Epithelial cell of proximal tubule (primary cell): Measurements from ENCODE around the gene ZIM2. TPM values are rescaled to one million over a fixed set of nuclear protein-coding genes. Genes with fewer than 3 reads are reported as not detected.

Source experiments
- DNase-seq: peaks from one replicate; pipeline ENCODE4 v3.0.0-alpha.2; 2011; ENCODE audit warnings: low read depth
- H3K4me3 ChIP-seq: 2 replicates; pipeline ENCODE4 v1.5.1; 2011; ENCODE audit warnings: low read depth, mild to moderate bottlenecking, low read length
- CTCF ChIP-seq: conservative IDR thresholded peaks from 2 replicates; pipeline ENCODE4 v1.5.1; 2012; ENCODE audit warnings: low read depth, mild to moderate bottlenecking, low read length
- total RNA-seq: library from RNA; depleted of rRNA; stranded (reverse); fragments of >200 nt; gene quantifications from 2 replicates; pipeline ENCODE4 v1.2.3, GENCODE V29; 2015

Gene ZIM2
- total RNA-seq, 1 donor from 2014 or later, result not detected

DNA sequence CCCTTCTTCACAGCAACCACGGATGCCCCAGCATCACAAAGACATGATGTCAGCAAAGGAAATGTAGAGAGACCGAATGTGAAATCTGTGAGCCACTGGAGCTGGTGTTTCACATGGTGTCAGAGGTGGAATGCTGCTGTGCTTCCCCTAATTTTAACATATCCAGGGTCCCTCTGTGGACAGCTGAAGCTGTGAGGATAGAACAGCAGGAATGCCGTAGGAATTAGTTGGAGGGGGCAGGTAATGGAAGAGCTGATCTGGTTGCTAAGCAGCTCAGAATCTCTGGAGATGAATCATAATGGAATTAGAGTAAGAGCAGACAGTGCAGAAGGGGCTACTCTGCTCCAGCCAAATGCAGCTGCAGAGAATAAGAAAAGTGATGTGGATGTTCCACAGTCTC is 100.0 kb downstream of the ZIM2 start:
- no peak overlapping the region for H3K4me3 ChIP-seq
- no peak for TF ChIP-seq CTCF
- DNase-seq, result no peak

GRCh38 chr19:56736571-56736970 is 104.0 kb downstream of the ZIM2 start:
- DNase-seq, result no peak
- no peak for TF ChIP-seq CTCF
- H3K4me3 ChIP-seq, result no peak overlapping the region

DNA sequence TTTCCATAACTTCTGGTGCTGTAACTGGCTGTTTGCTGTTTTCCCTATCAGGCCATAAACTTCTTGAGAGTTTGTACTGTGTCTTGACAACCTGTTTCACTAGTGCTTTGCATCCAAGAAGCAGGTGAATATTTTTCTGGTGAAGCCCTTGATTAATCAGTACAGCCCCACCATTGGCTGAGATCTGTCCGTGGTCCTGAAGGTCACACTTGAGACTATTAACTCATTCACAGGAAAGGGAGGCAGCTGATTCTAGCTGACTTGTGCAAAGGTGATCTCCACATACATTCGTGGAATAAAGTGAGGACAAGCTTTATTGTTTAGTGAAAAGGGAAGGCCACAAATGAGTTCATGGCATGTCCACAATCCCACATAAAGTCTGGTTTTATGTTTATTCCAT is 107.5 kb downstream of the ZIM2 start:
- no peak for DNase-seq
- H3K4me3 ChIP-seq, result no peak overlapping the region
- no peak for TF ChIP-seq CTCF

- DNase-seq, result no peak
- H3K4me3 ChIP-seq, result no peak overlapping the region
- TF ChIP-seq CTCF, result no peak
Observed at GRCh38 chr19:56727677-56728076, 112.8 kb downstream of the ZIM2 start.

- no peak for DNase-seq
- no peak overlapping the region for H3K4me3 ChIP-seq
- peak; percentile 47 for TF ChIP-seq CTCF
Observed at GRCh38 chr19:56725829-56726424, 114.6 kb downstream of the ZIM2 start.

Other genes starting within 250 kb of the ZIM2 start
- gene ZNF71, start 245.4 kb downstream of the ZIM2 start, total RNA-seq, result 6.7 and 8.8 TPM in 2 replicates
- gene SMIM17, start 197.6 kb downstream of the ZIM2 start, total RNA-seq, result 0.07 TPM in 1 of 2 replicates, not detected in the other
- 2.4 and 4.6 TPM in 2 replicates for gene ZNF835, start 169.0 kb downstream of the ZIM2 start, total RNA-seq
- gene PEG3, start within 50 bp of the ZIM2 start, total RNA-seq, result 2.8 and 9.5 TPM in 2 replicates